Measurements from ENCODE around the gene DFFA. TPM values are rescaled to one million over a fixed set of nuclear protein-coding genes. Genes with fewer than 3 reads are reported as not detected.

Gene DFFA
- total and polyA plus RNA-seq, 2 of the 4 experiments (the other 2 are of a cell fraction): 28.1 to 62.6 TPM

- H2BK20ac ChIP-seq (ENCODE audit: low read depth, low read length): no peak overlapping the region
- H3K18ac ChIP-seq (ENCODE audit: low read depth, low read length): no peak overlapping the region
- H3K79me1 ChIP-seq (ENCODE audit: low read depth in 1 of 2, low read length in 2 of 2): peaks cover 7 to 28% of the 10 kb centered on the region in 2 experiments; a peak in 3 of 4 replicates
- H3K56ac ChIP-seq (ENCODE audit: extremely low read depth, insufficient read depth, low read length): no peak overlapping the region
- ATAC-seq (ENCODE audit: low read depth) (no peak), DNase-seq (no peak)
- peaks cover 2% of the 10 kb centered on the region; the same call in 1 of the 2 replicates for H3K4me1 ChIP-seq (ENCODE audit: control insufficient read depth, insufficient read depth, low read length)
- H2AK5ac ChIP-seq (ENCODE audit: low read depth, low read length): no peak overlapping the region
- peaks cover 69% of the 10 kb centered on the region for H3K36me3 ChIP-seq (ENCODE audit: control insufficient read depth, insufficient read depth, low read length)
- no peak overlapping the region for H3K4me2 ChIP-seq (ENCODE audit: low read depth, low read length)
- intact Hi-C loops (cut with micrococcal nuclease): no loop called here
- 100% methylated on average over 1 of the region's 2 CpGs; no CpG with 5 or more reads in 1 of the 2 experiments for WGBS, 2 experiments (ENCODE audit: extremely low coverage in 2 of 2, insufficient read length in 1 of 2)
- peaks cover 14% of the 10 kb centered on the region for H4K20me1 ChIP-seq (ENCODE audit: insufficient read depth, low read length)
- H3K27ac ChIP-seq (ENCODE audit: insufficient read depth, low read length): no peak overlapping the region
- CTCF ChIA-PET: no interaction called here
- no peaks in the 10 kb centered on the region for H3K27me3 ChIP-seq (ENCODE audit: control insufficient read depth, insufficient read depth, low read length)
- H3K14ac ChIP-seq (replicated peaks; ENCODE audit: low read depth, low read length): no peak overlapping the region
- no peak overlapping the region for H2BK120ac ChIP-seq (ENCODE audit: low read depth, low read length)
- no peak overlapping the region for H4K5ac ChIP-seq (ENCODE audit: low read depth, low read length)
- no peak overlapping the region for H3K4ac ChIP-seq (ENCODE audit: low read depth, low read length)
- TF ChIP-seq MXI1 (IDR thresholded peaks at IDR 0.05; ENCODE audit: borderline replicate concordance, low read depth, low read length) (no peak), MAFK (IDR thresholded peaks at IDR 0.05; ENCODE audit: low read depth, low read length) (no peak), RCOR1 (IDR thresholded peaks at IDR 0.05; ENCODE audit: insufficient replicate concordance, low read length) (no peak), ELK1 (IDR thresholded peaks at IDR 0.05; ENCODE audit: borderline replicate concordance, low read depth, low read length) (no peak)
- H2AK9ac ChIP-seq (replicated peaks; ENCODE audit: low read depth, low read length, poor library complexity): no peak overlapping the region
- in situ Hi-C loops (cut with MboI; ENCODE audit: low sequenced_read_pairs): no loop called here
- H3K9ac ChIP-seq (ENCODE audit: low read depth, low read length): no peak overlapping the region
- H3K9me1 ChIP-seq (ENCODE audit: insufficient read depth, low read length): peaks cover 9% of the 10 kb centered on the region; the same call in 1 of the 2 replicates
- dilution Hi-C loops (cut with HindIII; ENCODE audit: low sequenced_read_pairs, unreplicated experiment): no loop called here
- H4K91ac ChIP-seq (ENCODE audit: insufficient read depth, low read depth, low read length): no peak overlapping the region
- H2AFZ ChIP-seq (replicated peaks; ENCODE audit: low read length, poor library complexity): no peak overlapping the region
- no peak overlapping the region for H4K8ac ChIP-seq (ENCODE audit: low read depth in 2 of 2, low read length in 2 of 2)
- no TSS peak for BruUV-seq (replicated peaks)
- H2BK15ac ChIP-seq (ENCODE audit: low read depth, low read length): no peak overlapping the region
- H3K9me3 ChIP-seq (ENCODE audit: control insufficient read depth, insufficient read depth, low read length): no peaks in the 10 kb centered on the region
- no peak overlapping the region for H2BK5ac ChIP-seq (ENCODE audit: low read depth, low read length, poor library complexity, severe bottlenecking)
- H3K4me3 ChIP-seq (ENCODE audit: insufficient read depth, low read depth, low read length): no peak overlapping the region
- no peak overlapping the region for H3K23ac ChIP-seq (ENCODE audit: low read depth, low read length)
- POLR2A ChIA-PET (ENCODE audit: unreplicated experiment): no interaction called here
Measured at GRCh38 chr1:10407201-10407600, 65.1 kb downstream of the DFFA start.

Other genes starting within 250 kb of the DFFA start
- gene PGD, start 73.5 kb downstream of the DFFA start, total RNA-seq (2012; rRNA removed): 187 and 216 TPM in 2 replicates
- 103 and 118 TPM in 2 replicates for gene PGD, start 73.5 kb downstream of the DFFA start, polyA plus RNA-seq (2012; rRNA removed)
- gene CENPS, start 42.1 kb downstream of the DFFA start, total RNA-seq (2012; rRNA removed): 9.9 and 11.4 TPM in 2 replicates
- 10.6 and 12.3 TPM in 2 replicates for gene CENPS, start 42.1 kb downstream of the DFFA start, polyA plus RNA-seq (2012; rRNA removed)
- gene CORT, start 22.5 kb downstream of the DFFA start, total RNA-seq (2012; rRNA removed): not detected in 2 replicates
- gene CORT, start 22.5 kb downstream of the DFFA start, polyA plus RNA-seq (2012; rRNA removed): 0.10 and 0.13 TPM in 2 replicates
- gene PEX14, start 2.4 kb upstream of the DFFA start, total RNA-seq (2012; rRNA removed): 8.9 and 9.5 TPM in 2 replicates
- gene PEX14, start 2.4 kb upstream of the DFFA start, polyA plus RNA-seq (2012; rRNA removed): 22.0 and 22.5 TPM in 2 replicates